Hepatocyte (in vitro differentiated cells): ENCODE measurements around the gene PLPPR1.

Source experiments
- EZH2 ChIP-seq: fragments of 200-600 bp; sonication (generic); IDR thresholded peaks from 2 replicates; pipeline ENCODE4 v1.6.1; 2016; ENCODE audit warnings: antibody characterized with exemption, mild to moderate bottlenecking, borderline replicate concordance
- EZH2phosphoT487 ChIP-seq: fragments of 200-600 bp; sonication (generic); IDR thresholded peaks from one replicate; pipeline ENCODE4 v1.6.1; 2018; ENCODE audit warnings: antibody characterized with exemption, mild to moderate bottlenecking, low read depth, moderate library complexity; ENCODE audit not compliant: unreplicated experiment, severe bottlenecking
- TF ChIP-seq, protein P1 (sequence below): fragments of 200-600 bp; sonication (generic); IDR thresholded peaks from 2 replicates; pipeline ENCODE4 v1.5.1; 2016; ENCODE audit warnings: antibody characterized with exemption, mild to moderate bottlenecking; ENCODE audit not compliant: poor library complexity

DNA sequence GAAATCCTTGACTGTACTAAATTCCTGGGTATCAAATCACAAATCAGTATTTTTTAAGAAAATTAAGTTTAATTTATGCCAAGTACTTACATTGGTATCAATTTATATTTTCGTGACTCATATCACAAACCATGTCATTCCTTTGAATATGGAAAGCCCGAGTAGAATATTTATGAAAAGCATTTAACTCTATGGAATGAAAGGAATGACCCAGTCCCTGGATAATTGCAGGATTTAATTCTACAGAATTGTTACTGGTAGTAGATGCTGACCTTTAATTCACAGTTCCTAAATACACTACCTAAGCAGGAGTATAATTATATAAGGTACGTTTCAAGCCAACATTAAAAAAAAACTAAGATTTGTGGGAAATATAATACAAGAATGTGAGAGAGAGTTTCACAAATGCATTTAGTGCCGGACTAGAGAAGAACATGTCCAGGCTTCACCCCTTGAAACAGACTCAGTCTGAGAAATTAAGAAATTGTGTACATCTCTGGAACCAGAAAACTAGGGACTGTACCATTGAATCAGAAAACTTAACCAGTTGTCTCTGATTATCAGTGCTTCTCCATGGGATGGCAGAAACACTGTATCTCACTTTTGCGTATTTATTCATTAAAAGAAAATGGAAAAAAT, 28.5 kb upstream of the PLPPR1 start:
- TF ChIP-seq, protein P1, sequence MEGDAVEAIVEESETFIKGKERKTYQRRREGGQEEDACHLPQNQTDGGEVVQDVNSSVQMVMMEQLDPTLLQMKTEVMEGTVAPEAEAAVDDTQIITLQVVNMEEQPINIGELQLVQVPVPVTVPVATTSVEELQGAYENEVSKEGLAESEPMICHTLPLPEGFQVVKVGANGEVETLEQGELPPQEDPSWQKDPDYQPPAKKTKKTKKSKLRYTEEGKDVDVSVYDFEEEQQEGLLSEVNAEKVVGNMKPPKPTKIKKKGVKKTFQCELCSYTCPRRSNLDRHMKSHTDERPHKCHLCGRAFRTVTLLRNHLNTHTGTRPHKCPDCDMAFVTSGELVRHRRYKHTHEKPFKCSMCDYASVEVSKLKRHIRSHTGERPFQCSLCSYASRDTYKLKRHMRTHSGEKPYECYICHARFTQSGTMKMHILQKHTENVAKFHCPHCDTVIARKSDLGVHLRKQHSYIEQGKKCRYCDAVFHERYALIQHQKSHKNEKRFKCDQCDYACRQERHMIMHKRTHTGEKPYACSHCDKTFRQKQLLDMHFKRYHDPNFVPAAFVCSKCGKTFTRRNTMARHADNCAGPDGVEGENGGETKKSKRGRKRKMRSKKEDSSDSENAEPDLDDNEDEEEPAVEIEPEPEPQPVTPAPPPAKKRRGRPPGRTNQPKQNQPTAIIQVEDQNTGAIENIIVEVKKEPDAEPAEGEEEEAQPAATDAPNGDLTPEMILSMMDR: no peak
- TF ChIP-seq EZH2 (no peak), EZH2phosphoT487 (no peak)
